NCI-H1048 (cell line): ENCODE data around the gene MIEN1.
"Not testable (repeated sequence)": the region's sequence is repeated elsewhere in the genome, so short reads cannot be mapped to it uniquely, and the experiment has no call there.

Experiments
- DNase-seq: peaks from one replicate; lab custom pipeline; 2025; lab: John Stamatoyannopoulos, UW

MIEN1 gene

DNA sequence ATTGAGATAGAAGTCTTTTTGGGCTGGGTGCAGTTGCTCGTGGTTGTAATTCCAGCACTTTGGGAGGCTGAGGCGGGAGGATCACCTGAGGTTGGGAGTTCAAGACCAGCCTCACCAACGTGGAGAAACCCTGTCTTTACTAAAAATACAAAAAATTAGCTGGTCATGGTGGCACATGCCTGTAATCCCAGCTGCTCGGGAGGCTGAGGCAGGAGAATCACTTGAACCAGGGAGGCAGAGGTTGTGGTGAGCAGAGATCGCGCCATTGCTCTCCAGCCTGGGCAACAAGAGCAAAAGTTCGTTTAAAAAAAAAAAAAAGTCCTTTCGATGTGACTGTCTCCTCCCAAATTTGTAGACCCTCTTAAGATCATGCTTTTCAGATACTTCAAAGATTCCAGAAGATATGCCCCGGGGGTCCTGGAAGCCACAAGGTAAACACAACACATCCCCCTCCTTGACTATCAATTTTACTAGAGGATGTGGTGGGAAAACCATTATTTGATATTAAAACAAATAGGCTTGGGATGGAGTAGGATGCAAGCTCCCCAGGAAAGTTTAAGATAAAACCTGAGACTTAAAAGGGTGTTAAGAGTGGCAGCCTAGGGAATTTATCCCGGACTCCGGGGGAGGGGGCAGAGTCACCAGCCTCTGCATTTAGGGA is 31.0 kb downstream of the MIEN1 start:
- not testable (repeated sequence) for DNase-seq

- DNase-seq = no peak
Measured at GRCh38 chr17:39697961-39698360, 32.4 kb downstream of the MIEN1 start.

- no peak for DNase-seq
Measured at GRCh38 chr17:39696731-39697130, 33.6 kb downstream of the MIEN1 start.

DNA sequence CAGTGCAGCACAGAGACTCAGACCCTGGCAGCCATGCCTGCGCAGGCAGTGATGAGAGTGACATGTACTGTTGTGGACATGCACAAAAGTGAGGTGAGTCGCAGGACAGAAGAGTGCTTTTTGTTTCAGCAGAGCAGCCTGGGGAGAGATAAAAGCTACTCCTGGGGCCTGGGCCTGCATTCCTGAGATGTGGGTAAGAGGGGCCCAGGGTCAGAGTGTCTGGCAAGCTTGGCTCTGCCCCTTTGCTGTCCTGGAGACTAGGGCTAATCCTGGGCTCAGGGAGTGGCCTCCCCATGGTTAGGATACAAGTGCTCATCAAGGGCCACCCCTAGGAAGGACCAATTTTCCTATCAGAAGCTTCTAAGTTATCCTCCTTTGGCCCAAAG is 35.2 kb downstream of the MIEN1 start:
- DNase-seq = no peak

- no peak for DNase-seq
Measured at GRCh38 chr17:39694593-39694992, 35.7 kb downstream of the MIEN1 start.

- DNase-seq = no peak
Measured at GRCh38 chr17:39688945-39689344, 41.4 kb downstream of the MIEN1 start.

GRCh38 chr17:39688475-39688835 is 41.9 kb downstream of the MIEN1 start:
- no peak for DNase-seq

DNA sequence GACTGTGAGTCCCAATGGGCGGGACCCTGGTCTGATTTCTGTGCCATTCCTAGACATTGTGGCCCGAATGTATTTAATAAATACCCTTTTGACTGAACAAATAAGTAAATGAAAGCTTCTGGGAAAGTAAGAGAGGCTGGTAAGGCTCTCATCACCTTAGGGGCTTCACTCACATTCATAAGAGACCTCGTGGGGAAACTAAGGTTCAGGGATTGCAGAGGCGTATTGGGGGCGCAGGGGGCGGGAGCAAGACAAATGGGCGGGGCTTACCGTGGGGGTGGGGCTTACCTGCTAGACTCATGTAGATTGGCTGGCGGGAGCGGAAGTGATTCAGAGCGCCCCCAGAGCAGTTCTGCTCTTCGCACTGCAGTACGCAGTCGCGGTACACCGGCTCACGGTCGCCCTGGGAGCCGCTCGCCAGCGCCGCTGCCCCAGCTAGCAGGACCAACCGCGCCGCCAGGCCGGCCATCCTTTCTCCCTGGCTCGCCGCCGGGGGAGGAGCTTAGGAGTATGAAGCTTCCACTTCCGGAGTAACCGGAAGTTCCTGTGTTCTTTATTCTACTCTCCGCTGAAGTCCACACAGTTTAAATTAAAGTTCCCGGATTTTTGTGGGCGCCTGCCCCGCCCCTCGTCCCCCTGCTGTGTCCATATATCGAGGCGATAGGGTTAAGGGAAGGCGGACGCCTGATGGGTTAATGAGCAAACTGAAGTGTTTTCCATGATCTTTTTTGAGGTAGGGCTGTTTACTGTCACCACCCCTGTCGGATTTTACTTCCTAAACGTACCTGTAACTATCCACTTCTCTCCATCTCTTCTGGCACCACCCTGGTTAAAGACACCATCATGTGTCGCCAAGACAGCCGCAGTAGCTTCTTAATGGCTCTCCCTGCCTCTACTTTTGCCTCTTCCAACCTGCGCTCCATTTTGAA is 42.5 kb downstream of the MIEN1 start, which contains the start of gene PGAP3:
PGAP3 (minus strand) TSS at position 512 of the 929 bp plus-strand sequence; CDS start at position 469, 43 bp downstream.
- DNase-seq = peak; percentile 88

GRCh38 chr17:39687101-39687545 is 43.2 kb downstream of the MIEN1 start:
- DNase-seq = no peak

DNA sequence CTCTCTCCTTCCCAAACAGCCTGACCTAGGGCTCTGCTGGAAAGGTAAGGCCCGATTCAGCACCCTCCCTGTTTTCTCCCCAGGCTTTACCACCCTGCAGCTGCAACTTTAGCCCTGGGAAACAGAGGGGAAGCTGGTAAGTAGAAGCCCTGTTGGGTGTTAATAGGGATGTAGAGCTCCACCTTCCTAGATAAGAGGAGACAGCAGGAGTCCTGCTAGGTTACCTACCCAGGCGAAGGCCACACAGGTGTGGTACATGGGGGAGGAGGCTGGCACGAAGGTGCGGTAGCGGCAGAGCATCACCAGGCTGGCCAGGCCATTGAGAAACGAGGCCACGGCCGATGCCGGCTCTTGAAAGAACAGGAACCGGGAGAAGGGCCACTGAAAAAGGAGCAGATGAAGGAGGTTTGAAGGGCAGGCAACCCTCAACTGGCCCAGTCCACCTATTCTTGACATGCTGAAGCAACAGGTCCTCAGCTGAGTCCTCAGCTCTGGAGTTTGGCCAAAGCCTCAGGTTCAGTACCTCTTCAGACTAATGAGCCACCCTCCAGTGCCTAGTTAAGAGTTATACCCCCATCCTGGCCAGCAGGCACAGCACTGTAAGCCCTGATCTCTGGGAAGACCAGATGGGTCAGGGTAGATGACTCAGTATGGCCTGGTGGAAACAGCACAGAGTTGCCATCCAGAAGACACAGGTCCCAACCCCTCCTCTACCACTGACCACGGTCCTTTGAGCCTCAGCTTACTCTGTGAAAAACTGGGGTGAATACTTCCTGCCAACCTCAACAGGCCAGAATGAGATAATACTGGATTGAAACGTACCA is 45.8 kb downstream of the MIEN1 start:
- DNase-seq = no peak

- no peak for DNase-seq
Measured at GRCh38 chr17:39683295-39683939, 46.9 kb downstream of the MIEN1 start.

DNA sequence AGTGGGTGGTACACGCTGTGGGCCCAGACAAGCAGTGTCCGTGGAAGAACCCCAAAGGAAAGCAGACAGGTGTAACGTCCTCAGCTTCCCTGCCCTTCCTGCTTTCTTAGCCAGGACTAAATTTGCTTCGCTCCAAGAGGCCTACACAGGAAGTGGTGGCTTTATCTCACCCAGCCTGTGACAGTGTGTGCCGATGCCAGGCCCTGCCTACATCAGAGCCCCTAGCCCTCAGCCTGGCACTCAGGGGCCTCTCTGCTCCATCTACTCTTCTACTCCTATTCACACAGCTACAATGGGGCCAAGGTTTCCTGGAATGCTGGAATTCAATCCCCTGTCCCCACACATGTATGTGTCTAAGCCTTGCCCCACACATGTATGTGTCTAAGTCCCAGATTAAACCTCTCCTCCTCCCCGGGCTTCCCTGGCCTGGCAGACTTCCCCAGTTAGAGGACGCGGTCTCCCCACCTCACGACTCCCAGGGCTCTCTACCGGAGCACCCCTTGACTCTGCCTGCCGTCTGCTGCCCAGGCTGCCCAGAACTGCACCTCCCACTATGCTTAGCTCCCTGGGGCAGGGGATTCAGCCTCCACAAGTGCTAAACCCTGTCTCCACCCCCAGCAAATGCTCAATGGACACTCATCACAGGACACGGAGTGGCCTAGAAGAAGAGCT is 50.7 kb downstream of the MIEN1 start:
- DNase-seq = no peak
